Measurements from ENCODE around the gene CEP112.

DNA sequence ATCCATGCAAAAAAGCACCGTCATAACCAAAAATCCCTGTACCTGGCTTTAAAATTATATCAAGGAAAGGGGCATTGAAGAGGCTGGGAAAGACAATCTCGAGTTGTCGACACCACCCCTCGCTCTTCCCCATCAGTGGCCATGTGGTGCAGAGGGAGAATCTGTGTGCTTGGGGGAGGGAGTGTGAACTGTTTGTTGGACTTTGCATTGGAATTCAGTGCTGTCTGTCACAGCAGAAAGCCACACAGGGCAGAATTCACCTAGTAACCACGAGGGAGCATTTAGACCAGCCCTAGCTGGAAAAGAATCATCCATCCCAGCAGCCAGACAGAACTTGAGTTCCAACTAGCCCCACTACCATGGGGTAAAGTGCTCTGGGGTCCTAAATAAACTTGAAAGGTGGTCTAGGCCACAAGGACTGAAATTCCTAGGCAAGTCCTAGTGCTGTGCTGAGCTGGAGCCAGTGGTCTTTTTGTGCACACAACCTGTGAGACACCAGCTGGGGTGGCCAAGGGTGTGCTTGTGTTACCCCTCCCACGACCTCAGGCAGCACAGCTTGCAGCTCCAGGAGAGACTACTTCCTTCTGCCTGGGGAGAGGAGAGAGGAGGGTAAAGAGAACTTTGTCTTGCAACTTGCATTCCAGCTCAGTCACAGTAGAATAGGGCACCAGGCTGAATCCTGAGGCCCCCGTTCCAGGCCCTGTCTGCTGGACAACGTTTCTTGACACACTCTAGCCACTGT lies 11.5 kb upstream of the CEP112 start:
- no peak for TF ChIP-seq ZFX (IDR thresholded peaks at IDR 0.05; ENCODE audit: borderline replicate concordance)
- TF ChIP-seq, protein P1, sequence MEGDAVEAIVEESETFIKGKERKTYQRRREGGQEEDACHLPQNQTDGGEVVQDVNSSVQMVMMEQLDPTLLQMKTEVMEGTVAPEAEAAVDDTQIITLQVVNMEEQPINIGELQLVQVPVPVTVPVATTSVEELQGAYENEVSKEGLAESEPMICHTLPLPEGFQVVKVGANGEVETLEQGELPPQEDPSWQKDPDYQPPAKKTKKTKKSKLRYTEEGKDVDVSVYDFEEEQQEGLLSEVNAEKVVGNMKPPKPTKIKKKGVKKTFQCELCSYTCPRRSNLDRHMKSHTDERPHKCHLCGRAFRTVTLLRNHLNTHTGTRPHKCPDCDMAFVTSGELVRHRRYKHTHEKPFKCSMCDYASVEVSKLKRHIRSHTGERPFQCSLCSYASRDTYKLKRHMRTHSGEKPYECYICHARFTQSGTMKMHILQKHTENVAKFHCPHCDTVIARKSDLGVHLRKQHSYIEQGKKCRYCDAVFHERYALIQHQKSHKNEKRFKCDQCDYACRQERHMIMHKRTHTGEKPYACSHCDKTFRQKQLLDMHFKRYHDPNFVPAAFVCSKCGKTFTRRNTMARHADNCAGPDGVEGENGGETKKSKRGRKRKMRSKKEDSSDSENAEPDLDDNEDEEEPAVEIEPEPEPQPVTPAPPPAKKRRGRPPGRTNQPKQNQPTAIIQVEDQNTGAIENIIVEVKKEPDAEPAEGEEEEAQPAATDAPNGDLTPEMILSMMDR (IDR thresholded peaks at IDR 0.05) = no peak
